Left ventricle myocardium inferior (tissue), 1 donor: ENCODE results near the gene NOPCHAP1. TPM values are rescaled to one million over a fixed set of nuclear protein-coding genes. Genes with fewer than 3 reads are reported as not detected.

ENCODE experiments used
- DNase-seq: peaks from one replicate; pipeline ENCODE4 v3.0.0-alpha.2; 2020
- H3K27ac ChIP-seq: fragments of 200-600 bp; replicated peaks from 2 replicates; pipeline ENCODE4 v1.8.0; 2021
- H3K27me3 ChIP-seq: fragments of 200-600 bp; 2 replicates; pipeline ENCODE4 v1.8.0; 2021; ENCODE audit warnings: low read depth
- H3K36me3 ChIP-seq: fragments of 200-600 bp; 2 replicates; pipeline ENCODE4 v1.8.0; 2021
- H3K4me1 ChIP-seq: fragments of 200-600 bp; 2 replicates; pipeline ENCODE4 v1.8.0; 2021
- H3K4me3 ChIP-seq: fragments of 200-600 bp; 2 replicates; pipeline ENCODE4 v1.8.0; 2021; ENCODE audit warnings: mild to moderate bottlenecking, moderate library complexity
- H3K9me3 ChIP-seq: fragments of 200-600 bp; replicated peaks from 2 replicates; pipeline ENCODE4 v1.8.0; 2021
- CTCF ChIP-seq: fragments of 200-600 bp; IDR thresholded peaks from 2 replicates; pipeline ENCODE4 v1.8.0; 2021; ENCODE audit warnings: antibody characterized with exemption, mild to moderate bottlenecking, borderline replicate concordance
- intact Hi-C: fragments of 100-400 bp; cut with micrococcal nuclease; formaldehyde crosslinking; loops from one replicate; pipeline ENCODE4 v1.11.0; 2022
- total RNA-seq: library from RNA; stranded (reverse); fragmentation: NEBNext Ultra II Directional; extraction: Animal tissue kit (Norgen Biotek cat#: 25700); gene quantifications from one replicate; pipeline ENCODE4 v1.2.1, GENCODE V29; 2021
- donor health status: DM: no; HTN: yes; CAD: no; lungs with severe emphysema.

NOPCHAP1 gene
- total RNA-seq, 1 donor from 2014 or later: 11.1 TPM

GRCh38 chr12:105024928-105025327 is 38.8 kb downstream of the NOPCHAP1 start:
- DNase-seq: no peak
- H3K27me3 ChIP-seq: no peaks in the 10 kb centered on the region
- no peak overlapping the region for H3K4me3 ChIP-seq
- H3K27ac ChIP-seq: peak overlapping the region; percentile 57
- peaks cover 24% of the 10 kb centered on the region for H3K4me1 ChIP-seq
- no peak for TF ChIP-seq CTCF
- no peaks in the 10 kb centered on the region for H3K36me3 ChIP-seq
- H3K9me3 ChIP-seq: no peaks in the 10 kb centered on the region
- intact Hi-C loops: no loop called here

DNA sequence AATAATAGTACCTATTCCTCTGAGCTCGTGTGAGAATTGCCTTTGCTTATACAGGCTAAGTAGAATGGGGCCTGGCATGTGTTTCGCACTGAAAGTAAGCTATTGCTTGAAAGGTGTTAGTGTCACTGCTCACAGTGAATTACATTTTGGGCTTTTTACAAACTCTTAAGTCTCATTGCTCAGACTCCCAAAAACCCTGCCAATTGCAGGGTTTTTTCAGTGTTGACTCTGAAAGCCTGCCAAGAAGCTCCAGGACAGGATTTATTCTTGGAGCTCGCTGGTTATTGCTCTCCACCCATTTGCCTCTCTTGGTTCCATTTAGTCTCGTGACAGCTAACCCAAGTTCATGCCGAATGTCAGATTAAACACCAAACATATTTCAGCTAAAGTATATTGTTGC is 39.8 kb downstream of the NOPCHAP1 start:
- DNase-seq: no peak
- H3K27me3 ChIP-seq: no peaks in the 10 kb centered on the region
- H3K27ac ChIP-seq: peak overlapping the region; percentile 57
- peaks cover 24% of the 10 kb centered on the region for H3K4me1 ChIP-seq
- no peak overlapping the region for H3K4me3 ChIP-seq
- no peaks in the 10 kb centered on the region for H3K9me3 ChIP-seq
- no peak for TF ChIP-seq CTCF
- intact Hi-C loops: no loop called here
- H3K36me3 ChIP-seq: no peaks in the 10 kb centered on the region

DNA sequence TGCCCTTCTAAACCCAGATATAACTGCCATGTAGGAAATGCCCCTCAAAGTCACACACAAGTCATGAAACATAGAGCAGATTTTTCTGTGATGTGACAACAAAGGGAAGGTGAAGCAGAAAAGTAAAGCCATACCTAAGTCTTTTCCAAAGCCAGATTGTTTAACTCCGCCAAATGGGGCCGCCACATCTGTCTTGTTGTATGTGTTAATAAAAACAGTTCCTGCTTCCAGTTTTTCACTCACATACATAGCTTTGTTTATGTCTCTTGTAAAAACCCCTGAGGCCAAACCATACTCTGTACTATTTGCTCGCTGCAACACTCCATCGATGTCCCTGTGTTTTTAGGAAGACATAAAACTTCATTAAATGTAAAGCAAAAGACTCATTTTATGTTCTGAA is 40.3 kb downstream of the NOPCHAP1 start:
- Histone ChIP-seq H3K27ac (peak overlapping the region; percentile 57), H3K4me3 (no peak overlapping the region), H3K9me3 (no peaks in the 10 kb centered on the region), H3K27me3 (no peaks in the 10 kb centered on the region), H3K4me1 (peaks cover 24% of the 10 kb centered on the region), H3K36me3 (no peaks in the 10 kb centered on the region)
- TF ChIP-seq CTCF: no peak
- intact Hi-C loops: no loop called here
- no peak for DNase-seq

DNA sequence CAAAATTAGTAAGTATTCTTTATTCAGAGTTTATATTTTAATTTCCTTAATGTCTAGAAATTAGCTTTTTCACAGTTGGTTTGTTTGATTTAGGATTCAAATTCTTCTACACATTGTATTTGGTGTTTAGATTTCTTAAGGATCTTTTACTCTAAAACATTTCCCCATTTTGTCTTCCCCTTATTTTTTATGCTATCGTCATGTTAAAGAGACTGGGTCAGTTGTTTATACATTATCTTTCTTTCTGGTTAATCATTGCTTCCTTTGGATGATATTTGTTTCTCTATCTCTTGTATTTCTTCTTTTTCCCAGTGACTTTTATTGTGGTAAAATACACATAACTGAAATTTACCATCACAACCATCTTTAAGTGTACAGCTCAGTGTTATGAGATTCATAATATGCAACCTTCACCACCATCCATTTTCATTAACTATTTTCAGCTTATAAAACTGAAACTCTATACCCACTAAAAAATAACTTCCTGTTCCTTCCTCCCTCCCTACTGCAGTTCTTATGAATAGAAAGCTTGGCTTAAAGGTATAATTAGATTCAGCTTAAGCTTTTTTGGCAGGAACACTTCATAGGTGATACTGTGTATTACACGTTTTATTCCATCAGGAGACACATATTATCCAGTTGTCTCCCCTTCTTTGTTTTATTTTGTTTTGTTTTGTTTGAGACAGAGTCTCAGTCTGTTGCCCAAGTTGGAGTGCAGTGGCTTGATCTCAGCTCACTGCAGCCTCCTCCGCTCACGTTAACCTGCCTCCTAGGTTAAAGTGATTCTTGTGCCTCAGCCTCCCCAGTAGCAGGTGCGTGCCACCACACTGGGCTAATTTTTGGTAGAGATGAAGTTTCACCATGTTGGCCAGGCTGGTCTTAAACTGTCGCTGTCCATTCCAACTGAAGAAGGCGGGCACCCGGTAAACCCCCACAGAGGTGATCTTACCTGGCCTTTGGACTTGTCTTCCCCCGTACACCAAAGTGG is 45.0 kb downstream of the NOPCHAP1 start:
- H3K27ac ChIP-seq: no peak overlapping the region
- no peak for DNase-seq
- TF ChIP-seq CTCF: no peak
- no peaks in the 10 kb centered on the region for H3K9me3 ChIP-seq
- H3K27me3 ChIP-seq: no peaks in the 10 kb centered on the region
- intact Hi-C loops: no loop called here
- H3K4me3 ChIP-seq: no peak overlapping the region
- no peaks in the 10 kb centered on the region for H3K36me3 ChIP-seq
- peaks cover 7% of the 10 kb centered on the region for H3K4me1 ChIP-seq

- Histone ChIP-seq H3K27me3 (no peaks in the 10 kb centered on the region), H3K36me3 (no peaks in the 10 kb centered on the region), H3K9me3 (no peaks in the 10 kb centered on the region), H3K27ac (no peak overlapping the region), H3K4me1 (no peaks in the 10 kb centered on the region), H3K4me3 (no peak overlapping the region)
- no peak for DNase-seq
- intact Hi-C loops: no loop called here
- no peak for TF ChIP-seq CTCF
Measured at GRCh38 chr12:105032703-105033357, 46.7 kb downstream of the NOPCHAP1 start.
